ENCODE measurements around the gene PRG2. TPM values are rescaled to one million over a fixed set of nuclear protein-coding genes. Genes with fewer than 3 reads are reported as not detected.
"Not testable (repeated sequence)": the region's sequence is repeated elsewhere in the genome, so short reads cannot be mapped to it uniquely, and the experiment has no call there.

Gene PRG2
- total RNA-seq, 4 donors from 2014 or later: not detected

DNA sequence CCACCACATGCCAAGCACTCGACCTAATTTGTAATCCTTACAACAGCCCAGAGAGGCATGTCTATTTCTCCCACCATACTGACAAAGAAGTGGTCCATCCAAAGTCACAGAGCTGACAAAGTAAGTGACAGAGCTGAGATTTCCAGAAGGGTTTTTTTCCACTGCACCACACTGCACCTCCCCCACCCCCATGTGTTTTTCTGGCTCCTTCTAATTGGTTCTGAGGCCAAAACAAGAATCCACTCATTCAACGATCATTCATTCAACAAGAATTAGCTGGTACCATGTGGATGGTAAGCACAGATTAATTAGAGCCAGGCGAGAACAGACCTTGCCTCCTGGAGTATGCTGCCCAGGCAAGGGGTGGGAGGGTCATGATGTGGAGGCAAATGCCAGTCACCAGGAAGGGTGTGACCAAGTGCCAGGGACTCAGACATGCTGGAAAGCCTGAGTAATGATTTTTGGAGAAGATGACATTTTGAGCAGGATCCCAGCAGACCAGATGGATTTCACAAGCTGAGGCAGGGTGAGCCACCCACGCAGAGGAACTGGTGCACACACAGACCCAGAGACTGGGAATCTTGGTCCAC lies 14.9 kb upstream of the PRG2 start:
- 69 to 72% methylated on average over 4 of the region's 4 CpGs for WGBS, 2 donors
- no peak for DNase-seq

DNA sequence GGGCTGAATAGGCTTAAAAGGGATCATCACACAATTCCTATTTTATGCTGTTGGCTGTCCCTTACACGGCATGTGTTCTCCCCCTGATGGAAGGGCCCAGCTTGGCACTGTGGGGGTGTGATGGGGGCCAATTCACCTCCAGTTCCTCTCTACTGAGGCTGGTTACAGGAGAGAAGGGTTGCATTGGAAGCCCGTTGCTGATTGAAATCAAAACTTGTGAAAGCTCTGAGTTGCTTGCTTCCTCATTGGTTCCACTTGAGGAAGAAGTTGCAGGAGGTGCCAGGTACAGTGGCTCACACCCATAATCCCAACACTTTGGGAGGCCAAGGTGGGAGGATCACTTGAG lies 13.3 kb upstream of the PRG2 start:
- intact Hi-C loops (cut with DNase I): no loop called here
- H3K9me3 ChIP-seq: no peaks in the 10 kb centered on the region
- WGBS, 2 donors: 70 to 89% methylated on average over 1 to 2 of the region's 2 CpGs
- H3K4me3 ChIP-seq: no peak overlapping the region
- no peak for TF ChIP-seq POLR2A (IDR thresholded peaks at IDR 0.05)
- TF ChIP-seq, protein P1, sequence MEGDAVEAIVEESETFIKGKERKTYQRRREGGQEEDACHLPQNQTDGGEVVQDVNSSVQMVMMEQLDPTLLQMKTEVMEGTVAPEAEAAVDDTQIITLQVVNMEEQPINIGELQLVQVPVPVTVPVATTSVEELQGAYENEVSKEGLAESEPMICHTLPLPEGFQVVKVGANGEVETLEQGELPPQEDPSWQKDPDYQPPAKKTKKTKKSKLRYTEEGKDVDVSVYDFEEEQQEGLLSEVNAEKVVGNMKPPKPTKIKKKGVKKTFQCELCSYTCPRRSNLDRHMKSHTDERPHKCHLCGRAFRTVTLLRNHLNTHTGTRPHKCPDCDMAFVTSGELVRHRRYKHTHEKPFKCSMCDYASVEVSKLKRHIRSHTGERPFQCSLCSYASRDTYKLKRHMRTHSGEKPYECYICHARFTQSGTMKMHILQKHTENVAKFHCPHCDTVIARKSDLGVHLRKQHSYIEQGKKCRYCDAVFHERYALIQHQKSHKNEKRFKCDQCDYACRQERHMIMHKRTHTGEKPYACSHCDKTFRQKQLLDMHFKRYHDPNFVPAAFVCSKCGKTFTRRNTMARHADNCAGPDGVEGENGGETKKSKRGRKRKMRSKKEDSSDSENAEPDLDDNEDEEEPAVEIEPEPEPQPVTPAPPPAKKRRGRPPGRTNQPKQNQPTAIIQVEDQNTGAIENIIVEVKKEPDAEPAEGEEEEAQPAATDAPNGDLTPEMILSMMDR (IDR thresholded peaks at IDR 0.05): no peak
- no peak for DNase-seq
- peaks cover 4 to 41% (median 18%) of the 10 kb centered on the region in 3 donors for H3K36me3 ChIP-seq
- H3K4me1 ChIP-seq: peaks cover 0 to 26% (median 17%) of the 10 kb centered on the region in 3 donors
- H3K27ac ChIP-seq: no peak overlapping the region
- H3K27me3 ChIP-seq: no peaks in the 10 kb centered on the region

More for the DNA sequence above, 14.9 kb upstream of the PRG2 start:
- Histone ChIP-seq H3K36me3 (peaks cover 16 to 57% (median 32%) of the 10 kb centered on the region in 3 donors), H3K9me3 (no peaks in the 10 kb centered on the region), H3K4me3 (no peak overlapping the region), H3K27ac (no peak overlapping the region), H3K27me3 (no peaks in the 10 kb centered on the region), H3K4me1 (peaks cover 0 to 26% (median 17%) of the 10 kb centered on the region in 3 donors)
- intact Hi-C loops (cut with DNase I): no loop called here
- TF ChIP-seq, protein P1 (IDR thresholded peaks at IDR 0.05): no peak
- TF ChIP-seq POLR2A (IDR thresholded peaks at IDR 0.05): no peak

DNA sequence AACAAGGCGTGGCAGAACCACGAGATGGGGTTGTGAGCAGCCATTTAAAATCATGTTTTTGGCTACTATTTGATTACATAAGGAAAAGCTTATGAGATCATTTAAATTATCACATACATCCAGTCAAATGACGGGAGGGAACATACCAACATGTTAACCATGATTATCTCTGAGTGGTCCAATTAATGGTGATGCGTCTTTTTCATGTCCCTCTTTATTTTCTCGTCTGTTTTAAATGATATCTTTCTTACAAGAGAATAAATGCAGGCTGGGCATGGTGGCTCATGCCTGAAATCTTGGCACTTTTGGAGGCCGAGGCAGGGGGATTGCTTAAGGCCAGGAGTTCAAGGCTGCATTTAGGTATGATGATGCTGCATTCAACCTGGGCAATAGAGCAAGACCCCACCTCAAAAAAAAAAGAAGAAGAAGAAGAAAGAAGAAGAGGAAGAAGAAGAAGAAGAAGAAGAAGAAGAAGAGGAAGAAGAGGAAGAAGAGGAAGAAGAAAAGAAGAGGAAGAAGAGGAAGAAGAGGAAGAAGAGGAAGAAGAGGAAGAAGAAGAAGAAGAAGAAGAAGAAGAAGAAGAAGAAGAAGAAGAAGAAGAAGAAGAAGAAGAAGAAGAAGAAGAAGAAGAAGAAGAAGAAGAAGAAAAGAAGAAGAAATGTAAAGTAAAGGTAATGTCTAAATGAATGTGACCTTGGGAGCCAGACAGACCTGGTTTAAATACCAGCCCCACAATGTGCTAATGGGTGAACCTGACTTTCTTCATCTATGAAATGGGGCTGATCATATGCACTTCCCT lies 12.8 kb upstream of the PRG2 start:
- H3K27me3 ChIP-seq; intact Hi-C loops (cut with DNase I); H3K9me3 ChIP-seq; DNase-seq; H3K27ac ChIP-seq; H3K4me3 ChIP-seq: not testable (repeated sequence)
- H3K36me3 ChIP-seq: peaks cover 0 to 35% (median 12%) of the 10 kb centered on the region in 3 donors
- peaks cover 0 to 26% (median 17%) of the 10 kb centered on the region in 3 donors for H3K4me1 ChIP-seq
- 76 to 79% methylated on average over 5 to 6 of the region's 6 CpGs for whole genome bisulfite sequencing, 2 donors

DNA sequence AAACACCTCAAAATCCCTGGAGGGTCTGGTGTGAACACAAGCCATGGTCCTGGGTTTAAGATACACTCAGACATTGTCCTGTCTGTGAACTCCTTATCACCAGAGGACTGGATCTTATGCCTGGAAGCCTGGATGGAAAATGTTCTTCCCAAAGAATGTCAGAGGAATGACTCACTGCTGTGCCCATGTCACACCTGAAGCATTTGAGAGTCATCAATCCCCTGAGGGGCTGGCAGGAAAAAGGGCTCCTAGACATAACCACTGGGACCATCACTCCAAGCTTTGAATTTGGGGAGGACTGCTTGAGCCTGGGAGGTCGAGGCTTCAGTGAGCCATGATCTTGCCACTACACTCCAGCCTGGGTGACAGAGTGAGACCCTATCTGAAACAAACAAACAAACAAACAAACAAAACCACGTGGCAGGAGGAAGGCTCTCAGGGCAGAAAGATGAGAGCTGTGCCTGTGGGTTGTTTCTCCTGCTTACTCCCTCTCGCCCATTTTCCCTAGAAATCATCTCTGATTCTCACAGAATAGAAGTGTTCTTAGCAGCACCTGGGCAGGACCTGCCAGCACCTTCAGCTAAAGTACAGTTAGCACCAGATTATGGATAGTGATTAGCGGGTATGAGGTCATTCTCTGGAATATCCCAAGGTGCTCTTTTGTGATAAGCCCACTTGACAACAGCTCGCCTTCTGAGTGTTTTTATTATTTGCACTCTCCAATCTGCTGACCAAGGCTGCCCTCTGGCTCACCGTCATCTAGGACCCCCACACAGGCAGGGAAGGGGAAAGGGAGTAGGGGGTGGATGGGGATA lies 11.9 kb upstream of the PRG2 start:
- Histone ChIP-seq H3K27ac (no peak overlapping the region), H3K4me3 (no peak overlapping the region), H3K36me3 (peaks cover 0 to 27% (median 4%) of the 10 kb centered on the region in 3 donors), H3K27me3 (no peaks in the 10 kb centered on the region), H3K9me3 (no peaks in the 10 kb centered on the region), H3K4me1 (peaks cover 0 to 22% (median 12%) of the 10 kb centered on the region in 3 donors)
- 59 to 66% methylated on average over 5 to 6 of the region's 6 CpGs for WGBS, 2 donors
- no peak for DNase-seq
- TF ChIP-seq, protein P1 (IDR thresholded peaks at IDR 0.05): no peak
- TF ChIP-seq POLR2A (IDR thresholded peaks at IDR 0.05): no peak
- intact Hi-C loops (cut with DNase I): no loop called here

DNA sequence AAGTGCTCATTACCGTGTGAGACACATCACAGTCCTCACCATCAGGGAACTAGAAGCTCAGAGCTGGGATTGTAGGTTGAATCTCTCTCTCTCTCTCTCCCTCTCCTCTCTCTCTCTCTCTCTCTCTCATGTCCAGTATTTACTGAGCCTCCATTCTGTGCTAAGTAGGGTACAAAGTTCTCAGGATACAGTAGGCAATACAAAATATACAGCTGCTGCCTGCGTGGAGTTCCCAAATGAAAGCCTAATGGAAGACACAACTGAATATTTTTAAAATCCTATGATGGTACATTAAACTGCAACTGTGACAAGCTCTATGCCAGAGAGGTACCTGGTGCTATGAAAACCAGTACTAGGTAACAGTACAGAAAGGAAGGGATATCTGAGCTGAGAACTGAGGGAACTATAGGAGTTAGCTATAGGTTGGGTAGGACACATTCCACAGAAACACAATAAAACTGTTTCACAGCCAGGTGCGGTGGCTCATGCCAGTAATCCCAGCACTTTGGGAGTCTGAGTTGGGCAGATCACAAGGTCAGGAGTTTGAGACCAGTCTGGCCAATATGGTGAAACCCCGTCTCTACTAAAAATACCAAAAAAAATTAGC lies 9.6 kb upstream of the PRG2 start:
- Histone ChIP-seq H3K27me3 (no peaks in the 10 kb centered on the region), H3K27ac (no peak overlapping the region), H3K36me3 (peaks cover 0 to 4% (median 0%) of the 10 kb centered on the region in 3 donors), H3K4me3 (no peak overlapping the region), H3K4me1 (no peaks in the 10 kb centered on the region), H3K9me3 (no peaks in the 10 kb centered on the region)
- intact Hi-C loops (cut with DNase I): no loop called here
- WGBS, 2 donors: 78 to 88% methylated on average over 4 of the region's 4 CpGs
- DNase-seq: no peak
- TF ChIP-seq POLR2A (IDR thresholded peaks at IDR 0.05): no peak
- TF ChIP-seq, protein P1 (IDR thresholded peaks at IDR 0.05): no peak
